B cell (primary cell): ENCODE results near the gene RHBDL1.

ENCODE experiments used
- CTCF ChIP-seq: fragments of 200-600 bp; IDR thresholded peaks from one replicate; pipeline ENCODE4 v1.8.0; 2022; ENCODE audit warnings: antibody characterized with exemption, mild to moderate bottlenecking
- EZH2 ChIP-seq: IDR thresholded peaks from 2 replicates; pipeline ENCODE4 v1.6.1; 2012; ENCODE audit warnings: borderline replicate concordance, low read depth, mild to moderate bottlenecking, moderate library complexity, low read length; ENCODE audit not compliant: insufficient read depth, poor library complexity, severe bottlenecking

- TF ChIP-seq CTCF (no peak), EZH2 (no peak)
These were observed 2.1 kb downstream of the RHBDL1 start for GRCh38 chr16:677316-678190.
